Neural cell (in vitro differentiated cells): ENCODE results near the gene AP3B2. TPM values are rescaled to one million over a fixed set of nuclear protein-coding genes. Genes with fewer than 3 reads are reported as not detected.

Experiments used
- H2AFZ ChIP-seq: fragments of 200-600, 300-800 bp; sonication (generic), shearing (Covaris generic); 2 replicates; pipeline ENCODE4 v1.6.0; 2014; ENCODE audit warnings: low read depth, mild to moderate bottlenecking, antibody characterized with exemption, low read length, moderate library complexity
- H3F3A ChIP-seq: fragments of 200-600 bp; shearing (Covaris generic); 2 replicates; pipeline ENCODE4 v1.6.1; 2016; ENCODE audit warnings: mild to moderate bottlenecking, moderate library complexity, mixed read lengths, antibody characterized with exemption, low read length; ENCODE audit not compliant: insufficient read depth, poor library complexity, severe bottlenecking
- H3K27ac ChIP-seq: fragments of 200-600, 300-800 bp; sonication (generic), shearing (Covaris generic); 2 replicates; pipeline ENCODE4 v1.5.1; 2014; ENCODE audit warnings: mild to moderate bottlenecking, low read length, moderate library complexity
- H3K27me3 ChIP-seq: fragments of 300-800, 200-600 bp; sonication (generic), shearing (Covaris generic); 2 replicates; pipeline ENCODE4 v1.6.0; 2014; ENCODE audit warnings: mild to moderate bottlenecking, low read depth, low read length, moderate library complexity; ENCODE audit not compliant: insufficient read depth
- H3K36me3 ChIP-seq: fragments of 300-800, 200-600 bp; sonication (generic), shearing (Covaris generic); 2 replicates; pipeline ENCODE4 v1.5.1; 2014; ENCODE audit warnings: mild to moderate bottlenecking, antibody characterized with exemption, low read length, moderate library complexity; ENCODE audit not compliant: insufficient read depth
- H3K4me2 ChIP-seq: fragments of 300-800, 200-600 bp; sonication (generic), shearing (Covaris generic); 2 replicates; pipeline ENCODE4 v1.6.0; 2014; ENCODE audit warnings: mild to moderate bottlenecking, low read length
- H3K4me3 ChIP-seq: fragments of 300-800, 200-600 bp; sonication (generic), shearing (Covaris generic); 2 replicates; pipeline ENCODE4 v1.5.1; 2014; ENCODE audit warnings: mild to moderate bottlenecking, low read length, moderate library complexity
- H3K79me2 ChIP-seq: fragments of 200-600 bp; shearing (Covaris generic); replicated peaks from 2 replicates; pipeline ENCODE4 v1.6.0; 2014; ENCODE audit warnings: mild to moderate bottlenecking, low read length, moderate library complexity; ENCODE audit not compliant: insufficient read depth
- H3K9ac ChIP-seq: fragments of 300-800, 200-600 bp; sonication (generic), shearing (Covaris generic); 2 replicates; pipeline ENCODE4 v1.6.1; 2016; ENCODE audit warnings: mild to moderate bottlenecking, low read length, mixed read lengths
- H3K9me2 ChIP-seq: fragments of 200-600 bp; shearing (Covaris generic); 2 replicates; pipeline ENCODE4 v1.6.1; 2016; ENCODE audit warnings: mild to moderate bottlenecking, low read length, mixed read lengths; ENCODE audit not compliant: insufficient read depth
- H3K9me3 ChIP-seq: fragments of 200-600, 300-800 bp; sonication (generic), shearing (Covaris generic); 2 replicates; pipeline ENCODE4 v1.6.1; 2016; ENCODE audit warnings: mild to moderate bottlenecking, mixed run types, low read length, moderate library complexity, mixed read lengths
- H4K20me1 ChIP-seq: fragments of 200-600 bp; shearing (Covaris generic); 2 replicates; pipeline ENCODE4 v1.6.1; 2016; ENCODE audit warnings: mild to moderate bottlenecking, mixed run types; ENCODE audit not compliant: insufficient read depth
- CTCF ChIP-seq: fragments of 450-650 bp; IDR thresholded peaks from 2 replicates; pipeline ENCODE4 v1.5.1; 2014; ENCODE audit warnings: antibody characterized with exemption, mild to moderate bottlenecking, moderate library complexity; ENCODE audit not compliant: poor library complexity, severe bottlenecking
- EP300 ChIP-seq: fragments of 450-650 bp; conservative IDR thresholded peaks from 2 replicates; pipeline ENCODE4 v1.6.1; 2014; ENCODE audit warnings: antibody characterized with exemption, mild to moderate bottlenecking, moderate library complexity; ENCODE audit not compliant: poor library complexity, severe bottlenecking
- EZH2 ChIP-seq: fragments of 200-600, 300-800 bp; shearing (Covaris generic), sonication (generic); IDR thresholded peaks from 2 replicates; pipeline ENCODE4 v1.6.1; 2014; ENCODE audit warnings: antibody characterized with exemption, low read length, borderline replicate concordance, mild to moderate bottlenecking; ENCODE audit not compliant: insufficient read depth, poor library complexity, severe bottlenecking
- MXI1 ChIP-seq: fragments of 450-650 bp; conservative IDR thresholded peaks from 2 replicates; pipeline ENCODE4 v1.6.1; 2014; ENCODE audit warnings: antibody characterized with exemption, mild to moderate bottlenecking; ENCODE audit not compliant: poor library complexity, severe bottlenecking
- POLR2AphosphoS5 ChIP-seq: IDR thresholded peaks from 2 replicates; pipeline ENCODE4 v1.6.1; 2012
- RAD21 ChIP-seq: fragments of 450-650 bp; conservative IDR thresholded peaks from 2 replicates; pipeline ENCODE4 v1.6.1; 2014; ENCODE audit warnings: antibody characterized with exemption, mild to moderate bottlenecking, moderate library complexity
- SMC3 ChIP-seq: fragments of 450-650 bp; conservative IDR thresholded peaks from 2 replicates; pipeline ENCODE4 v1.6.1; 2014; ENCODE audit warnings: antibody characterized with exemption, mild to moderate bottlenecking, moderate library complexity; ENCODE audit not compliant: poor library complexity
- TAF1 ChIP-seq: IDR thresholded peaks from 2 replicates; pipeline ENCODE4 v1.6.1; 2012; ENCODE audit warnings: low read depth
- polyA plus RNA-seq: library from polyadenylated mRNA; depleted of rRNA; stranded (reverse); fragments of >200 nt; gene quantifications from 2 replicates; pipeline ENCODE4 v1.2.3, GENCODE V29; 2014
- TF ChIP-seq, protein P1 (sequence below): IDR thresholded peaks from 2 replicates; pipeline ENCODE4 v1.6.1; 2012; ENCODE audit warnings: borderline replicate concordance

Gene AP3B2
- polyA plus RNA-seq, 1 donor from 2014 or later = 81.9 TPM

GRCh38 chr15:82751308-82751707 is 41.6 kb upstream of the AP3B2 start:
- H3K27ac ChIP-seq = no peak overlapping the region
- no peaks in the 10 kb centered on the region for H3K9me2 ChIP-seq
- TF ChIP-seq TAF1 = no peak
- TF ChIP-seq MXI1 = no peak
- no peak for TF ChIP-seq EZH2
- TF ChIP-seq CTCF = no peak
- TF ChIP-seq POLR2AphosphoS5 = no peak
- no peak for TF ChIP-seq RAD21
- TF ChIP-seq EP300 = no peak
- TF ChIP-seq, protein P1, sequence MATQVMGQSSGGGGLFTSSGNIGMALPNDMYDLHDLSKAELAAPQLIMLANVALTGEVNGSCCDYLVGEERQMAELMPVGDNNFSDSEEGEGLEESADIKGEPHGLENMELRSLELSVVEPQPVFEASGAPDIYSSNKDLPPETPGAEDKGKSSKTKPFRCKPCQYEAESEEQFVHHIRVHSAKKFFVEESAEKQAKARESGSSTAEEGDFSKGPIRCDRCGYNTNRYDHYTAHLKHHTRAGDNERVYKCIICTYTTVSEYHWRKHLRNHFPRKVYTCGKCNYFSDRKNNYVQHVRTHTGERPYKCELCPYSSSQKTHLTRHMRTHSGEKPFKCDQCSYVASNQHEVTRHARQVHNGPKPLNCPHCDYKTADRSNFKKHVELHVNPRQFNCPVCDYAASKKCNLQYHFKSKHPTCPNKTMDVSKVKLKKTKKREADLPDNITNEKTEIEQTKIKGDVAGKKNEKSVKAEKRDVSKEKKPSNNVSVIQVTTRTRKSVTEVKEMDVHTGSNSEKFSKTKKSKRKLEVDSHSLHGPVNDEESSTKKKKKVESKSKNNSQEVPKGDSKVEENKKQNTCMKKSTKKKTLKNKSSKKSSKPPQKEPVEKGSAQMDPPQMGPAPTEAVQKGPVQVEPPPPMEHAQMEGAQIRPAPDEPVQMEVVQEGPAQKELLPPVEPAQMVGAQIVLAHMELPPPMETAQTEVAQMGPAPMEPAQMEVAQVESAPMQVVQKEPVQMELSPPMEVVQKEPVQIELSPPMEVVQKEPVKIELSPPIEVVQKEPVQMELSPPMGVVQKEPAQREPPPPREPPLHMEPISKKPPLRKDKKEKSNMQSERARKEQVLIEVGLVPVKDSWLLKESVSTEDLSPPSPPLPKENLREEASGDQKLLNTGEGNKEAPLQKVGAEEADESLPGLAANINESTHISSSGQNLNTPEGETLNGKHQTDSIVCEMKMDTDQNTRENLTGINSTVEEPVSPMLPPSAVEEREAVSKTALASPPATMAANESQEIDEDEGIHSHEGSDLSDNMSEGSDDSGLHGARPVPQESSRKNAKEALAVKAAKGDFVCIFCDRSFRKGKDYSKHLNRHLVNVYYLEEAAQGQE = no peak
- TF ChIP-seq SMC3 = no peak
- H3K27me3 ChIP-seq = no peaks in the 10 kb centered on the region
- no peaks in the 10 kb centered on the region for H3F3A ChIP-seq
- H3K36me3 ChIP-seq = no peaks in the 10 kb centered on the region
- H2AFZ ChIP-seq = peak overlapping the region; percentile 90
- peak overlapping the region; percentile 97 for H3K4me2 ChIP-seq
- H3K4me3 ChIP-seq = peak overlapping the region; percentile 82
- H3K9ac ChIP-seq = peak overlapping the region; percentile 88
- no peaks in the 10 kb centered on the region for H4K20me1 ChIP-seq
- peaks cover 26% of the 10 kb centered on the region for H3K79me2 ChIP-seq
- no peaks in the 10 kb centered on the region for H3K9me3 ChIP-seq

DNA sequence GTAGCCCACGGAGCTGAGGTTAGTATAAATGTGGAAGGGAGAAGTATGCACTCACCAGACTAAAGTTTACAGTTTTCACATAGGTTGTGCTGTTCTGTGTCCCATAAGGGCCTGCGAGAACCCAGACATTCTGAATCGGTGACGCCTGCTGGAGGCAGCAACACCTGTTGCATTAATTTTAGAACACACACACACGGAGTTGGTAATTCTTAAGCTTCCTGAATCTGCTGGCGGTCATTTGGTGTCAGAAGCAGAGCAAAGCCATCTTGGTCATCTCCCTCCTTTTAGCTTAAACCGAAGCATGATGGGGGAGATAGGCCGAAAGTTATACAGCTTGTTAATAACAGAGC is 41.1 kb upstream of the AP3B2 start:
- Histone ChIP-seq H3K36me3 (no peaks in the 10 kb centered on the region), H3K9me3 (no peaks in the 10 kb centered on the region), H3K9me2 (no peaks in the 10 kb centered on the region), H2AFZ (peak overlapping the region; percentile 90), H4K20me1 (no peaks in the 10 kb centered on the region), H3K4me2 (peak overlapping the region; percentile 97), H3K27me3 (no peaks in the 10 kb centered on the region), H3K27ac (peak overlapping the region; percentile 98), H3K79me2 (peaks cover 26% of the 10 kb centered on the region), H3K9ac (peak overlapping the region; percentile 88), H3K4me3 (peak overlapping the region; percentile 82), H3F3A (no peaks in the 10 kb centered on the region)
- TF ChIP-seq EZH2 (no peak), MXI1 (no peak), TAF1 (no peak), EP300 (no peak), RAD21 (no peak), SMC3 (no peak), CTCF (no peak), POLR2AphosphoS5 (no peak)
- TF ChIP-seq, protein P1 = no peak
